ENCODE data around the gene EPB41L2. TPM values are rescaled to one million over a fixed set of nuclear protein-coding genes. Genes with fewer than 3 reads are reported as not detected.

EPB41L2 gene
- total RNA-seq, 1 donor from 2014 or later: 211 TPM

GRCh38 chr6:130841128-130841728 lies 221.8 kb downstream of the EPB41L2 start:
- no peak for DNase-seq (ENCODE audit: low spot score)

- no peak for DNase-seq (ENCODE audit: low spot score)
These were observed 223.0 kb downstream of the EPB41L2 start for GRCh38 chr6:130840050-130840449.

- no peak for DNase-seq (ENCODE audit: low spot score)
These were observed 223.7 kb downstream of the EPB41L2 start for GRCh38 chr6:130839379-130839778.

GRCh38 chr6:130838951-130839350 lies 224.1 kb downstream of the EPB41L2 start:
- no peak for DNase-seq (ENCODE audit: low spot score)

GRCh38 chr6:130838250-130838860 lies 224.7 kb downstream of the EPB41L2 start:
- DNase-seq (ENCODE audit: low spot score): no peak

GRCh38 chr6:130837067-130837466 lies 226.0 kb downstream of the EPB41L2 start:
- no peak for DNase-seq (ENCODE audit: low spot score)

GRCh38 chr6:130836055-130836640 lies 226.9 kb downstream of the EPB41L2 start:
- no peak for DNase-seq (ENCODE audit: low spot score)

GRCh38 chr6:130834482-130835251 lies 228.4 kb downstream of the EPB41L2 start:
- no peak for DNase-seq (ENCODE audit: low spot score)

GRCh38 chr6:130833569-130833968 lies 229.5 kb downstream of the EPB41L2 start:
- no peak for DNase-seq (ENCODE audit: low spot score)

- DNase-seq (ENCODE audit: low spot score): no peak
These were observed 231.4 kb downstream of the EPB41L2 start for GRCh38 chr6:130831607-130832006.

- no peak for DNase-seq (ENCODE audit: low spot score)
These were observed 233.6 kb downstream of the EPB41L2 start for GRCh38 chr6:130829333-130829910.

- DNase-seq (ENCODE audit: low spot score): no peak
These were observed 235.5 kb downstream of the EPB41L2 start, which contains the start of gene SMLR1 for GRCh38 chr6:130827247-130828149. TSS of gene SMLR1 (plus strand) at chr6:130827406. CDS start at chr6:130827414, 8 bp downstream.

- DNase-seq (ENCODE audit: low spot score): no peak
These were observed 236.4 kb downstream of the EPB41L2 start for GRCh38 chr6:130826442-130827246.

GRCh38 chr6:130825772-130826441 lies 237.1 kb downstream of the EPB41L2 start:
- no peak for DNase-seq (ENCODE audit: low spot score)

GRCh38 chr6:130824978-130825694 lies 237.9 kb downstream of the EPB41L2 start:
- no peak for DNase-seq (ENCODE audit: low spot score)

- DNase-seq (ENCODE audit: low spot score): no peak
These were observed 240.3 kb downstream of the EPB41L2 start for GRCh38 chr6:130822736-130823135.

- no peak for DNase-seq (ENCODE audit: low spot score)
These were observed 247.6 kb downstream of the EPB41L2 start for GRCh38 chr6:130815200-130816071.
